Activated CD4-positive, alpha-beta T cell treated with anti-CD3 and anti-CD28 coated beads, Interleukin-2, amount 10 ng/mL, durations not matched to agents 24 days and 14 days (primary cell): ENCODE measurements around the gene SMIM41. TPM values are rescaled to one million over a fixed set of nuclear protein-coding genes. Genes with fewer than 3 reads are reported as not detected.

Experiments used
- DNase-seq: peaks from one replicate; pipeline ENCODE4 v3.0.0; 2022
- H3K27ac Mint-ChIP-seq: one replicate; pipeline ENCODE4 v1.8.0; 2022; ENCODE audit warnings: mild to moderate bottlenecking, mixed read lengths
- H3K27me3 Mint-ChIP-seq: one replicate; pipeline ENCODE4 v1.8.0; 2022; ENCODE audit warnings: mixed read lengths
- H3K36me3 Mint-ChIP-seq: one replicate; pipeline ENCODE4 v1.8.0; 2022; ENCODE audit warnings: low read depth, mild to moderate bottlenecking, mixed read lengths
- H3K4me1 Mint-ChIP-seq: one replicate; pipeline ENCODE4 v1.8.0; 2021; ENCODE audit warnings: mixed read lengths
- H3K4me3 Mint-ChIP-seq: one replicate; pipeline ENCODE4 v1.8.0; 2022; ENCODE audit warnings: mild to moderate bottlenecking, moderate library complexity, mixed read lengths
- H3K9me3 Mint-ChIP-seq: one replicate; pipeline ENCODE4 v1.8.0; 2021; ENCODE audit warnings: mixed read lengths
- intact Hi-C: fragments of 100-400 bp; cut with micrococcal nuclease; formaldehyde crosslinking; loops from one replicate; pipeline ENCODE4 v1.15.1; 2023
- total RNA-seq: library from RNA; stranded (reverse); gene quantifications from 2 replicates; pipeline ENCODE4 v1.2.3, GENCODE V29; 2022

Gene SMIM41
- total RNA-seq, 1 donor from 2014 or later: 0.19 TPM

GRCh38 chr12:52043386-52044212, 35.9 kb upstream of the SMIM41 start:
- intact Hi-C loops: no loop called here
- peaks cover 32% of the 10 kb centered on the region for H3K4me1 Mint-ChIP-seq
- no peaks in the 10 kb centered on the region for H3K27me3 Mint-ChIP-seq
- no peaks in the 10 kb centered on the region for H3K36me3 Mint-ChIP-seq
- DNase-seq: no peak
- no peak overlapping the region for H3K4me3 Mint-ChIP-seq
- no peaks in the 10 kb centered on the region for H3K9me3 Mint-ChIP-seq
- H3K27ac Mint-ChIP-seq: no peak overlapping the region

- H3K36me3 Mint-ChIP-seq: no peaks in the 10 kb centered on the region
- peaks cover 34% of the 10 kb centered on the region for H3K4me1 Mint-ChIP-seq
- H3K9me3 Mint-ChIP-seq: no peaks in the 10 kb centered on the region
- intact Hi-C loops: no loop called here
- H3K27me3 Mint-ChIP-seq: peaks cover 3% of the 10 kb centered on the region
- H3K27ac Mint-ChIP-seq: peak overlapping the region; percentile 42
- DNase-seq: no peak
- no peak overlapping the region for H3K4me3 Mint-ChIP-seq
These were observed 35.1 kb upstream of the SMIM41 start for GRCh38 chr12:52044292-52044983.

- Mint-ChIP-seq H3K9me3 (no peaks in the 10 kb centered on the region), H3K36me3 (no peaks in the 10 kb centered on the region), H3K4me1 (peaks cover 35% of the 10 kb centered on the region), H3K4me3 (no peak overlapping the region), H3K27me3 (peaks cover 5% of the 10 kb centered on the region), H3K27ac (peak overlapping the region; percentile 45)
- no peak for DNase-seq
- intact Hi-C loops: no loop called here
These were observed 33.7 kb upstream of the SMIM41 start for GRCh38 chr12:52045794-52046199.

GRCh38 chr12:52046859-52047258, 32.6 kb upstream of the SMIM41 start:
- intact Hi-C loops: no loop called here
- Mint-ChIP-seq H3K27ac (no peak overlapping the region), H3K9me3 (no peaks in the 10 kb centered on the region)

GRCh38 chr12:52049286-52049685, 30.2 kb upstream of the SMIM41 start:
- Mint-ChIP-seq H3K36me3 (peaks cover 10% of the 10 kb centered on the region), H3K27ac (peak overlapping the region; percentile 91), H3K27me3 (peaks cover 5% of the 10 kb centered on the region), H3K4me1 (peaks cover 43% of the 10 kb centered on the region), H3K9me3 (no peaks in the 10 kb centered on the region), H3K4me3 (peak overlapping the region; percentile 97)
- intact Hi-C loops: no loop called here
- DNase-seq: no peak

More at GRCh38 chr12:52046859-52047258, 32.6 kb upstream of the SMIM41 start:
- peaks cover 5% of the 10 kb centered on the region for H3K27me3 Mint-ChIP-seq
- no peak for DNase-seq
- H3K4me1 Mint-ChIP-seq: peaks cover 32% of the 10 kb centered on the region
- no peak overlapping the region for H3K4me3 Mint-ChIP-seq
- peaks cover 3% of the 10 kb centered on the region for H3K36me3 Mint-ChIP-seq

GRCh38 chr12:52049688-52050087, 29.8 kb upstream of the SMIM41 start:
- Mint-ChIP-seq H3K27ac (peak overlapping the region; percentile 91), H3K36me3 (peaks cover 13% of the 10 kb centered on the region), H3K4me3 (peak overlapping the region; percentile 97), H3K4me1 (peaks cover 44% of the 10 kb centered on the region), H3K27me3 (peaks cover 5% of the 10 kb centered on the region), H3K9me3 (no peaks in the 10 kb centered on the region)
- intact Hi-C loops: loop anchor here (5.0 kb wide), 2 partner anchors 193 to 958 kb away; partner anchors contain the start of gene EIF4B
- no peak for DNase-seq

GRCh38 chr12:52050116-52050757, 29.3 kb upstream of the SMIM41 start:
- Mint-ChIP-seq H3K9me3 (no peaks in the 10 kb centered on the region), H3K27ac (peak overlapping the region; percentile 91), H3K4me1 (peaks cover 44% of the 10 kb centered on the region), H3K36me3 (peaks cover 14% of the 10 kb centered on the region), H3K4me3 (peak overlapping the region; percentile 97), H3K27me3 (peaks cover 5% of the 10 kb centered on the region)
- DNase-seq: no peak
- intact Hi-C loops: loop anchor here (5.0 kb wide), 2 partner anchors 192 to 957 kb away; partner anchors contain the start of gene EIF4B

GRCh38 chr12:52050758-52051541, 28.6 kb upstream of the SMIM41 start, which contains the start of gene NR4A1:
TSS of gene NR4A1 (plus strand) at chr12:52051442. CDS start at chr12:52054329, 2,887 bp downstream.
- Mint-ChIP-seq H3K36me3 (peaks cover 18% of the 10 kb centered on the region), H3K27ac (peak within 1 kb of the TSS; percentile 95)

GRCh38 chr12:52052468-52053186, 26.9 kb upstream of the SMIM41 start:
- peak; percentile 81 for DNase-seq
- Mint-ChIP-seq H3K27ac (no peak overlapping the region), H3K4me1 (peaks cover 38% of the 10 kb centered on the region), H3K27me3 (peaks cover 5% of the 10 kb centered on the region), H3K4me3 (peak overlapping the region; percentile 97), H3K9me3 (no peaks in the 10 kb centered on the region), H3K36me3 (peaks cover 32% of the 10 kb centered on the region)
- intact Hi-C loops: loop anchor here (5.0 kb wide), 2 partner anchors 190 to 955 kb away; partner anchors contain the start of gene EIF4B

More at GRCh38 chr12:52050758-52051541, 28.6 kb upstream of the SMIM41 start, which contains the start of gene NR4A1:
- DNase-seq: peak; percentile 100
- peak within 1 kb of the TSS; percentile 97 for H3K4me3 Mint-ChIP-seq
- H3K4me1 Mint-ChIP-seq: peaks cover 40% of the 10 kb centered on the region
- H3K27me3 Mint-ChIP-seq: peaks cover 5% of the 10 kb centered on the region
- intact Hi-C loops: loop anchor here (1.0 to 5.0 kb wide), 8 partner anchors 14 to 956 kb away; partner anchors contain the start of genes ATG101, EIF4B and TAMALIN
- H3K9me3 Mint-ChIP-seq: no peaks in the 10 kb centered on the region

- Mint-ChIP-seq H3K4me1 (peaks cover 38% of the 10 kb centered on the region), H3K27ac (no peak overlapping the region), H3K9me3 (no peaks in the 10 kb centered on the region), H3K4me3 (peak overlapping the region; percentile 97), H3K36me3 (peaks cover 37% of the 10 kb centered on the region), H3K27me3 (peaks cover 5% of the 10 kb centered on the region)
- no peak for DNase-seq
- intact Hi-C loops: loop anchor here (5.0 kb wide), 2 partner anchors 189 to 954 kb away; partner anchors contain the start of gene EIF4B
These were observed 25.8 kb upstream of the SMIM41 start for GRCh38 chr12:52053536-52054209.

GRCh38 chr12:52054231-52054832, 25.2 kb upstream of the SMIM41 start:
- Mint-ChIP-seq H3K27ac (peak overlapping the region; percentile 62), H3K36me3 (peaks cover 42% of the 10 kb centered on the region), H3K27me3 (peaks cover 3% of the 10 kb centered on the region), H3K9me3 (no peaks in the 10 kb centered on the region), H3K4me3 (peak overlapping the region; percentile 63), H3K4me1 (peaks cover 35% of the 10 kb centered on the region)
- intact Hi-C loops: loop anchor here (5.0 kb wide), 2 partner anchors 188 to 953 kb away; partner anchors contain the start of gene EIF4B
- no peak for DNase-seq
